KMS-11 (cell line): ENCODE results near the gene NDUFS6.

Experiments used
- H2AFZ ChIP-seq: fragments of 200-600 bp; sonication (generic); 2 replicates; pipeline ENCODE4 v1.6.1; 2016; ENCODE audit warnings: antibody characterized with exemption, mixed run types, low read depth
- H3K27ac ChIP-seq: fragments of 200-600 bp; sonication (generic); 2 replicates; pipeline ENCODE4 v1.6.1; 2016; ENCODE audit warnings: mild to moderate bottlenecking, mixed run types
- H3K27me3 ChIP-seq: fragments of 200-600 bp; sonication (generic); 2 replicates; pipeline ENCODE4 v1.6.1; 2017; ENCODE audit warnings: mild to moderate bottlenecking, low read depth, mixed run types, moderate library complexity; ENCODE audit not compliant: insufficient read depth
- H3K36me3 ChIP-seq: fragments of 200-600 bp; sonication (generic); 2 replicates; pipeline ENCODE4 v1.6.1; 2017; ENCODE audit warnings: mild to moderate bottlenecking, mixed run types; ENCODE audit not compliant: insufficient read depth
- H3K4me1 ChIP-seq: fragments of 200-600 bp; sonication (generic); 2 replicates; pipeline ENCODE4 v1.6.1; 2016; ENCODE audit warnings: mild to moderate bottlenecking, low read depth, mixed run types; ENCODE audit not compliant: poor library complexity, severe bottlenecking
- H3K4me2 ChIP-seq: fragments of 200-600 bp; sonication (generic); 2 replicates; pipeline ENCODE4 v1.7.0; 2016; ENCODE audit warnings: mild to moderate bottlenecking, mixed run types
- H3K4me3 ChIP-seq: fragments of 200-600 bp; sonication (generic); IDR thresholded peaks from 2 replicates; pipeline ENCODE4 v1.6.1; 2017; ENCODE audit warnings: low read depth, low read length, mixed read lengths; ENCODE audit not compliant: insufficient read depth
- H3K79me2 ChIP-seq: fragments of 200-600 bp; sonication (generic); 2 replicates; pipeline ENCODE4 v1.6.1; 2016; ENCODE audit warnings: low read depth, mixed run types; ENCODE audit not compliant: insufficient read depth
- H3K9ac ChIP-seq: fragments of 200-600 bp; sonication (generic); 2 replicates; pipeline ENCODE4 v1.6.1; 2016; ENCODE audit warnings: mild to moderate bottlenecking, mixed run types
- H4K20me1 ChIP-seq: fragments of 200-600 bp; sonication (generic); 2 replicates; pipeline ENCODE4 v1.6.1; 2016; ENCODE audit warnings: mild to moderate bottlenecking, mixed run types; ENCODE audit not compliant: insufficient read depth
- TF ChIP-seq, protein P1 (sequence below): fragments of 200-600 bp; sonication (generic); conservative IDR thresholded peaks from 2 replicates; pipeline ENCODE4 v1.6.1; 2017; ENCODE audit warnings: low read depth, mild to moderate bottlenecking, antibody characterized with exemption, low read length, moderate library complexity, mixed read lengths

The NDUFS6 gene

GRCh38 chr5:1799110-1799601, 2.1 kb upstream of the NDUFS6 start:
- Histone ChIP-seq H3K4me3 (no peak overlapping the region), H3K4me2 (peak overlapping the region; percentile 77), H3K9ac (peak overlapping the region; percentile 90), H3K4me1 (peaks cover 23% of the 10 kb centered on the region), H3K27me3 (no peaks in the 10 kb centered on the region), H3K79me2 (peaks cover 59% of the 10 kb centered on the region), H4K20me1 (no peaks in the 10 kb centered on the region), H3K36me3 (peaks cover 11% of the 10 kb centered on the region; the same call in 1 of the 2 replicates), H3K27ac (peak overlapping the region; percentile 61), H2AFZ (no peak overlapping the region)
- TF ChIP-seq, protein P1, sequence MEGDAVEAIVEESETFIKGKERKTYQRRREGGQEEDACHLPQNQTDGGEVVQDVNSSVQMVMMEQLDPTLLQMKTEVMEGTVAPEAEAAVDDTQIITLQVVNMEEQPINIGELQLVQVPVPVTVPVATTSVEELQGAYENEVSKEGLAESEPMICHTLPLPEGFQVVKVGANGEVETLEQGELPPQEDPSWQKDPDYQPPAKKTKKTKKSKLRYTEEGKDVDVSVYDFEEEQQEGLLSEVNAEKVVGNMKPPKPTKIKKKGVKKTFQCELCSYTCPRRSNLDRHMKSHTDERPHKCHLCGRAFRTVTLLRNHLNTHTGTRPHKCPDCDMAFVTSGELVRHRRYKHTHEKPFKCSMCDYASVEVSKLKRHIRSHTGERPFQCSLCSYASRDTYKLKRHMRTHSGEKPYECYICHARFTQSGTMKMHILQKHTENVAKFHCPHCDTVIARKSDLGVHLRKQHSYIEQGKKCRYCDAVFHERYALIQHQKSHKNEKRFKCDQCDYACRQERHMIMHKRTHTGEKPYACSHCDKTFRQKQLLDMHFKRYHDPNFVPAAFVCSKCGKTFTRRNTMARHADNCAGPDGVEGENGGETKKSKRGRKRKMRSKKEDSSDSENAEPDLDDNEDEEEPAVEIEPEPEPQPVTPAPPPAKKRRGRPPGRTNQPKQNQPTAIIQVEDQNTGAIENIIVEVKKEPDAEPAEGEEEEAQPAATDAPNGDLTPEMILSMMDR: no peak

GRCh38 chr5:1799602-1800471, 1.4 kb upstream of the NDUFS6 start, which contains the start of gene MRPL36:
TSS of gene MRPL36 (minus strand) at chr5:1799837. CDS start at chr5:1798935, 902 bp downstream.
- peaks cover 22% of the 10 kb centered on the region for H3K4me1 ChIP-seq
- TF ChIP-seq, protein P1: no peak
- no peaks in the 10 kb centered on the region for H4K20me1 ChIP-seq

DNA sequence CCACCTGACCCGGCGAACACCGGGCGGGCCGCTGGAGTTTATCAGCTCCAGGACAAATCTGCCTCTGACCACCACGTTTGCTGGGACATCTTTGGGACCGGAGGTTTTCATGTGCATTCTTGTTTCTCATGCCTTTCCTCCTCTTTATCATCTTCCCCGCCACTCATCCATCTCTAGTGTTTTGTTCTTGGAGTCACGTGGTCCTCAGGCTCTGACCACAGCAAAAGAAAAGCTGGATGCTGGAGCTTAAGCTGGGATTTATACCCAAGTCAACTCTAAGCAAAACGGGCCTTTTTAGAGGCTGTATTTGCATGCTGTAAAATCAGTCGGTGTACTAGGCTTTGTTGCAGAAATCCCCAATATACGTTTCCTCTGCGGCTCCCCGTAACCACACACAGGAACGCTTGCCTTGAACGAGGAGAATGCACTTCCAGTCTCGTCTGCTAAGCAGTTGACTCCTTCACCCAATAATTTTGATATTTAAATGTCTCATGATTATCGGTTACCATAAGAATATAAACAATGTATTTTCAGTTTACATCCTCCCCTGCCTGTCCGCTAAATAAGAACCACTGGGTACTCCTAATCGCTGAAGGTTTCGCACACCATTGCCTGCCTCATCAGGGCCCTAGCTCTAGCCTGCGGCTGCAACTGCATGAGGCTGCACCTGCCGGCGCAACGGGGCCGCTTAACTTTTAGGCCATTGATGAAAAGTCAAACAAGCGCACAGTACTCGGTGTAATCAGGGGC, 560 bp upstream of the NDUFS6 start:
- peak overlapping the region; percentile 94 for H3K4me2 ChIP-seq
- H3K4me1 ChIP-seq: peaks cover 22% of the 10 kb centered on the region
- TF ChIP-seq, protein P1: no peak
- H3K79me2 ChIP-seq: peaks cover 73% of the 10 kb centered on the region
- no peaks in the 10 kb centered on the region for H4K20me1 ChIP-seq
- H2AFZ ChIP-seq: peak overlapping the region; percentile 76
- peak overlapping the region; percentile 90 for H3K9ac ChIP-seq
- no peaks in the 10 kb centered on the region for H3K27me3 ChIP-seq
- no peak overlapping the region for H3K4me3 ChIP-seq
- H3K36me3 ChIP-seq: peaks cover 15% of the 10 kb centered on the region; the same call in 1 of the 2 replicates
- peak overlapping the region; percentile 70 for H3K27ac ChIP-seq

More at GRCh38 chr5:1799602-1800471, 1.4 kb upstream of the NDUFS6 start, which contains the start of gene MRPL36:
- H3K27ac ChIP-seq: peak within 1 kb of the TSS; percentile 70
- peaks cover 11% of the 10 kb centered on the region; the same call in 1 of the 2 replicates for H3K36me3 ChIP-seq
- H3K79me2 ChIP-seq: peaks cover 66% of the 10 kb centered on the region
- H3K4me2 ChIP-seq: peak within 1 kb of the TSS; percentile 94
- peak within 1 kb of the TSS; percentile 76; the same call in 1 of the 2 replicates for H2AFZ ChIP-seq
- H3K27me3 ChIP-seq: no peaks in the 10 kb centered on the region
- no peak within 1 kb of the TSS for H3K4me3 ChIP-seq
- peak within 1 kb of the TSS; percentile 90 for H3K9ac ChIP-seq

DNA sequence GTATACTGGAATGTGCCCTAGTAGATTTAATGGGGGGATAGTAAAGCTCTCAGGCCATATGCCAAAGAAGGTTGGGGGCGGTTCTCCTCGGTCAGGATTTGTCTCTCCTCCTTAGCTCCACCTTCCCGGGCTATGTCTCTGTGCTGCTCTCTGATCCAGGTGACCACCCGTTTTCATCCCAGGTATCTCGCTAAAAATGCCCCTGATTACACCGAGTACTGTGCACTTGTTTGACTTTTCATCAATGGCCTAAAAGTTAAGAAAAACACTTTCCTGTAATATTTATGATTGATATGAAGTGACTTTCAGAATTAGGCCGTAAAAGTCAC, 724 bp downstream of the NDUFS6 start:
- Histone ChIP-seq H3K4me2 (peak overlapping the region; percentile 94), H2AFZ (peak overlapping the region; percentile 76; the same call in 1 of the 2 replicates), H3K4me1 (peaks cover 22% of the 10 kb centered on the region), H4K20me1 (no peaks in the 10 kb centered on the region), H3K27ac (peak overlapping the region; percentile 70), H3K27me3 (no peaks in the 10 kb centered on the region), H3K36me3 (peaks cover 25% of the 10 kb centered on the region; the same call in 1 of the 2 replicates), H3K79me2 (peaks cover 86% of the 10 kb centered on the region), H3K4me3 (no peak overlapping the region), H3K9ac (peak overlapping the region; percentile 90; the same call in 1 of the 2 replicates)
- TF ChIP-seq, protein P1: no peak
